Endometrium (tissue), 2 donors: ENCODE results near the gene IL1R1.
"Not testable (repeated sequence)": the region's sequence is repeated elsewhere in the genome, so short reads cannot be mapped to it uniquely, and the experiment has no call there.

Source experiments
- FAIRE-seq: peaks from 2 replicates; lab custom pipeline; 2012; peaks lifted over from hg19 to GRCh38; lab: Jason Lieb, UNC
- donor health status: control.
- donor health status: control.

The IL1R1 gene

GRCh38 chr2:102141970-102142828 lies at the start of gene IL1R1:
TSS of gene IL1R1 (plus strand) at chr2:102142746. CDS start at chr2:102157725, 14,979 bp downstream.
- no peak for FAIRE-seq

GRCh38 chr2:102093662-102094061 lies 48.9 kb upstream of the IL1R1 start:
- no peak for FAIRE-seq

GRCh38 chr2:102094917-102095316 lies 47.6 kb upstream of the IL1R1 start:
- no peak for FAIRE-seq

GRCh38 chr2:102096103-102096502 lies 46.4 kb upstream of the IL1R1 start:
- peak; percentile 21 for FAIRE-seq

GRCh38 chr2:102098756-102099155 lies 43.8 kb upstream of the IL1R1 start:
- FAIRE-seq: no peak

- no peak for FAIRE-seq
Observed at GRCh38 chr2:102099536-102100298, 42.8 kb upstream of the IL1R1 start.

GRCh38 chr2:102100371-102101096 lies 42.0 kb upstream of the IL1R1 start:
- FAIRE-seq: no peak

GRCh38 chr2:102101097-102101848 lies 41.3 kb upstream of the IL1R1 start:
- no peak for FAIRE-seq

DNA sequence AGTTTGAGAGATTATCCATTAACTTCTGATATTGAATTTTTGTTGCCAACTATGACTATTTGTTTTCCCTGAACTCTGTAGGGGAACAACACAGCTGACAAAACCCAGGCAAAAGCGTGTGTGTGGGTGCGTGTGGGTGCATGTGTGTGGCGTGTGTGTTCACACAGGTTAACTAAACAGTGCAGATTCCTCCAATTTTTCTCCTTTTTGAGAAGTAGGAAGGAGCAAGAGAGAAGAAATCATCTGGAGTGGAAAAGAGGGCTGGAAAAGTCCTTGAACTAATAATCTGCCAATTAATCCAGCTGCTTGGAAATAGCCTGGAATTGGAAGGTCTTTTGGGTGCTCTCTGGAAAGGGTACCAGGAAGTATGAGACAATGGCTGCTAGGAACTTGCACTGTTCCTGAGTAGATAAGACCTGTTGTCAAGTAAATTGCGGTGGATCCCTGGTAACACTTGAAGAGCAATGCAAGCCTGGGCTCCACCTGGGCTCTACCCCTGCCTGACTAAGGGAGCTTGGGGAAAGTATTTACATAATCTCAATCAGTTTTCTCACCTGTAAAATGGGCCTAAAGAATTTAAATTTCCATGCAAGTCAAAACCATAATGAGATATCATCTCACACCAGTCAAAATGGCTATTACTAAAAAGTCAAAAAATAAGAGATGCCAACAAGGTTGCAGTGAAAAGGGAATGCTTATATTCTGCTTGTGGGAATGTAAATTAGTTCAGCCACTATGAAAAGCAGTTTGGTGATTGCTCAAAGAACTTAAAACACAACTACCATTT lies 40.5 kb upstream of the IL1R1 start:
- no peak for FAIRE-seq

GRCh38 chr2:102102636-102102948 lies 40.0 kb upstream of the IL1R1 start:
- not testable (repeated sequence) for FAIRE-seq

DNA sequence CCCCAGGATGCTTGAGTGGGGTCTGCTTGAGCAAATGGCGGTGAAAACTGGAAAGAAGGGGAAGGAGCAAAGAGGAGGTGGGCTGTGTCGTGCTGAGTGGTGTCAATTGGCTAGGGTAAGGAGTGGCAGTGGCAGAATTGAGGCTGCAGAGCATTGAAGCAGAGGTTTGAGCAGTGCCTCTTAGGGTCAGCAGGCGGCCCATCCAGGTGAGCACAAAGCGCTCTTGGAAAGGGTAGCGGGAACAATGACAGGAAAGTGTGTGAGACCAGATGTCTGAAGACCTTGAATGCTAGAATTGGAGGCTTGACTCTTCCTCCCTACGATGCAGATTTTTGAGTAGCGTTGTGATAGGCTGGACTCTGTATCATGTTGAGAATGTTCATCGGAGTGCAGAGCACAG lies 39.3 kb upstream of the IL1R1 start:
- no peak for FAIRE-seq

DNA sequence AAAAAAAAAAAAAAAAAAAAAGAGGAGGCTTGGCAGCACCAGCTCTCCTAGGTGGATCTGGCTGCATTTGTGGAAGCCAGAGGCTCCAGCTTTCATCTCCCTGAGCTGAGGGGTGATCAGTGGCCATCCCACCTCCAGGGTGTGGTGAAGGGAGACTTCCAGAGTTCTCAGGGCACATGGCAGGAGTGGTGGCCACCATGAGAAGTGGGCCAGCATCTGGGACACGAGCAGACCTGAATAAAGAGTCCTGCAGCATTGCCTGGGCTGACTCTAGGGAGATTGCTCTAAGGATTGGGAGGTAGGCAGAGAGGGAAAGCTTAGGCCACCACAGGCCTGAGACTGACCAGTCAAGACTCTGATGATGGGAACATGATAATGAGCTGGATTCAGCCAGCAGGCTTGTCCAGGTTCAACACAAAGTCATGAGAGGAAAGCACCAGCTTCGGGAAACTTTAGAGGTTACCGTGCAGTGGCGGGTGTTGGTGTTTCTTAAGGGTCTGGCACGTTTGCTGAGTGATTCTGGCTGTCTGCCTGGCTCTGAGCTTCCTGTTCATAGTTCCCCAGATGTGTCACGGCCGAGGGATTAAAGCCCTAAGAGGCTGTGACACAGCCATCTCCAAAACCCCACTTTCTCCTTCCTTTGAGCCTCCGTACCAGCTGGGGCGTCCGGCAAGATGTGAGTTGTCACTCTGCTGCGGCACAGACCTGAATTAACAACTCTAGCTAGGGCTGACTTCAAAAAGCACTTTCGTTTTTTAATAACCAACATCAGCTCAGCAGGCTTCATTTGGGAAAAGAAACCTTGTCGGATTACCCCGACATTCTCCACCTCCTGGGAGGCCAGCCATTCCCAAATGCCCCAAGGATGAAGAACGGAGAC lies 38.3 kb upstream of the IL1R1 start:
- FAIRE-seq: no peak

DNA sequence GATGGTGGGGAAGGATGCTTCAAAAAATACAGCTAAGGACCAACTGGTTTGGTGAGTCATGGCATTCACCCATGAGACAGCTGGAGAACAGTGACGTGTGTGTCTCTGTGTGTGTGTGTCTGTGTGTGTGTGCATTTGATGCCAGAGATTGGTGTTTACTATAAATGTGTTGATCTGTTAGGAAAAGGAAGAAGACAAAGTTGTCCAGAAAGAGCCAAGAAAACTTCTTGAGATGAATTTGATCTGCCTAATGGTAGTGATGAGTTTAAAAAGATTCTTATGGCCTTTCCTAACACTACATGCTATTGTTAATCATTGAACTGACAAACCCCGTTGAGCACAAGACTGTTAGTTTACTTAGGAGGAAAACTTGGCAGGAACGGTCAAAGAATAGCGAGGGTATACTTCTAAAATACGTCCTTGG lies 36.4 kb upstream of the IL1R1 start:
- FAIRE-seq: no peak

- FAIRE-seq: not testable (repeated sequence)
Observed at GRCh38 chr2:102106813-102107740, 35.5 kb upstream of the IL1R1 start.

GRCh38 chr2:102107741-102108070 lies 34.8 kb upstream of the IL1R1 start:
- no peak for FAIRE-seq

- no peak for FAIRE-seq
Observed at GRCh38 chr2:102109016-102109415, 33.5 kb upstream of the IL1R1 start.

- FAIRE-seq: no peak
Observed at GRCh38 chr2:102110171-102110570, 32.4 kb upstream of the IL1R1 start.

DNA sequence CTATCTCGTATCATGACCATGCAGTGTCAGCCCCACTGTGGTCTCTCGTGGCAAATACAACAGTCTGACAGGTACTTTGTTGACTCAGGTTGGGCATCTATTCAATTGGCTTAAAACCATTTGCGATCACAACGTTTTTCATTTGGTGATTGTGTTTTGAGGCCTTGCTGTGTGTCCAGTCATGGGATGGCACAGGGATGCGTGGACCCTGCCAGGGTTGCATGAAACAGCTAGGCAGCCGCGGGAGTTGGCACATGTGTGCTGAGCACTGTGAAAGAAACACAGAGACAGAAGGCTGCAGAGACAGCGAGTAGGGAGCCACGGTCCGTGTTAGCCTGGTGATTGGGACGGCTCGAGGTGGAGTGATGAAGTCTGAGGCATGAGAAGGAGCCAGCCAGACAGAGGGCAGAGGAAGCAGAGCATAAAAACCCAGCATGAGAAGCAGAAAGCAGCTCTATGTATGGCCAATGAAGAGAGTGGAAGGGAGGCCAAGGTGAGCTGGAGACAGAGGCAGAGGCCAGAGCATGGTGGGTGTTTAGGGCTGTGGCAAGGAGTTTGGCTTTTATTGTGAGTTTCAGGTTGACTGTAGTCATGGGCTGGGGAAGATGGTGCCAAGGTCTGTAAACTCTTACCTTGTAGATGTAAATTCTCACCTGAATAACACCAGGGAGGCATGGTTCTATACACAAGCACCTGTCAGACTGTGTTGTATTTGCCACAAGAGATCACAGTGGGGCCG lies 31.8 kb upstream of the IL1R1 start:
- no peak for FAIRE-seq
